Fibroblast of skin of left quadriceps (primary cell): Measurements from ENCODE around the gene PLD5.
"Not testable (repeated sequence)": the region's sequence is repeated elsewhere in the genome, so short reads cannot be mapped to it uniquely, and the experiment has no call there.

Experiments
- DNase-seq, 2 experiments: peaks; one replicate each; pipeline ENCODE4 v3.0.0-alpha.2; 2013; ENCODE audit warnings: low read depth in 2 of 2

Gene PLD5

GRCh38 chr1:242489545-242489944 lies 35.0 kb downstream of the PLD5 start:
- DNase-seq = no peak

- no peak for DNase-seq
Observed at GRCh38 chr1:242477944-242478343, 46.6 kb downstream of the PLD5 start.

- no peak for DNase-seq
Observed at GRCh38 chr1:242470774-242471173, 53.7 kb downstream of the PLD5 start.

- DNase-seq = no peak
Observed at GRCh38 chr1:242468784-242469183, 55.7 kb downstream of the PLD5 start.

- DNase-seq = peak; percentile 3 to 6
Observed at GRCh38 chr1:242467556-242468145, 56.8 kb downstream of the PLD5 start.

GRCh38 chr1:242462867-242463266 lies 61.6 kb downstream of the PLD5 start:
- no peak for DNase-seq

- DNase-seq = not testable (repeated sequence)
Observed at GRCh38 chr1:242459740-242460139, 64.8 kb downstream of the PLD5 start.

- DNase-seq = no peak
Observed at GRCh38 chr1:242456726-242457269, 67.7 kb downstream of the PLD5 start.

GRCh38 chr1:242455052-242455361 lies 69.5 kb downstream of the PLD5 start:
- no peak for DNase-seq

GRCh38 chr1:242454262-242455051 lies 70.0 kb downstream of the PLD5 start:
- peak; percentile 9 to 21 for DNase-seq

- no peak for DNase-seq
Observed at GRCh38 chr1:242452573-242452972, 71.9 kb downstream of the PLD5 start.

GRCh38 chr1:242449661-242450060 lies 74.8 kb downstream of the PLD5 start:
- no peak for DNase-seq

- DNase-seq = no peak
Observed at GRCh38 chr1:242448910-242449645, 75.4 kb downstream of the PLD5 start.

GRCh38 chr1:242447689-242448088 lies 76.8 kb downstream of the PLD5 start:
- no peak for DNase-seq

GRCh38 chr1:242440757-242441156 lies 83.7 kb downstream of the PLD5 start:
- DNase-seq = no peak

GRCh38 chr1:242435200-242435599 lies 89.3 kb downstream of the PLD5 start:
- no peak for DNase-seq

- no peak for DNase-seq
Observed at GRCh38 chr1:242432491-242433095, 91.9 kb downstream of the PLD5 start.

- DNase-seq = no peak
Observed at GRCh38 chr1:242431786-242432185, 92.7 kb downstream of the PLD5 start.

- no peak for DNase-seq
Observed at GRCh38 chr1:242430956-242431355, 93.5 kb downstream of the PLD5 start.

GRCh38 chr1:242428399-242429190 lies 95.9 kb downstream of the PLD5 start:
- DNase-seq = no peak

GRCh38 chr1:242427519-242427918 lies 97.0 kb downstream of the PLD5 start:
- DNase-seq = no peak
